ENCODE results near the gene ABCA13.

The ABCA13 gene

GRCh38 chr7:48512892-48513291 lies 341.6 kb downstream of the ABCA13 start:
- Histone ChIP-seq H3K4me1 (no peaks in the 10 kb centered on the region), H3K27ac (no peak overlapping the region), H3K4me2 (no peak overlapping the region), H3K27me3 (no peaks in the 10 kb centered on the region), H3K36me3 (no peaks in the 10 kb centered on the region), H3K9ac (no peak overlapping the region), H3K9me3 (no peaks in the 10 kb centered on the region), H3K4me3 (no peak overlapping the region), H4K20me1 (no peaks in the 10 kb centered on the region)
- TF ChIP-seq Cebpa-rat (IDR thresholded peaks at IDR 0.05) = no peak

- Histone ChIP-seq H3K4me2 (no peak overlapping the region), H3K27ac (no peak overlapping the region), H3K4me3 (no peak overlapping the region), H3K9me3 (no peaks in the 10 kb centered on the region), H3K4me1 (no peaks in the 10 kb centered on the region), H3K36me3 (no peaks in the 10 kb centered on the region), H3K9ac (no peak overlapping the region), H4K20me1 (no peaks in the 10 kb centered on the region), H3K27me3 (no peaks in the 10 kb centered on the region)
- TF ChIP-seq Cebpa-rat (IDR thresholded peaks at IDR 0.05) = no peak
Observed at GRCh38 chr7:48515171-48515570, 343.9 kb downstream of the ABCA13 start.

GRCh38 chr7:48518092-48518491 lies 346.8 kb downstream of the ABCA13 start:
- H3K27ac ChIP-seq = no peak overlapping the region
- no peak overlapping the region for H3K4me2 ChIP-seq
- H3K9ac ChIP-seq = no peak overlapping the region
- H3K4me3 ChIP-seq = no peak overlapping the region
- H3K27me3 ChIP-seq = no peaks in the 10 kb centered on the region
- H3K4me1 ChIP-seq = no peaks in the 10 kb centered on the region
- no peaks in the 10 kb centered on the region for H4K20me1 ChIP-seq
- no peak for TF ChIP-seq Cebpa-rat (IDR thresholded peaks at IDR 0.05)
- H3K9me3 ChIP-seq = no peaks in the 10 kb centered on the region
- no peaks in the 10 kb centered on the region for H3K36me3 ChIP-seq

GRCh38 chr7:48522692-48523091 lies 351.4 kb downstream of the ABCA13 start:
- H3K4me1 ChIP-seq = no peaks in the 10 kb centered on the region
- no peak for TF ChIP-seq Cebpa-rat (IDR thresholded peaks at IDR 0.05)
- H3K36me3 ChIP-seq = no peaks in the 10 kb centered on the region
- no peak overlapping the region for H3K27ac ChIP-seq
- no peaks in the 10 kb centered on the region for H3K9me3 ChIP-seq
- no peak overlapping the region for H3K9ac ChIP-seq
- H3K27me3 ChIP-seq = no peaks in the 10 kb centered on the region
- H4K20me1 ChIP-seq = no peaks in the 10 kb centered on the region
- no peak overlapping the region for H3K4me2 ChIP-seq
- no peak overlapping the region for H3K4me3 ChIP-seq

- Histone ChIP-seq H3K9me3 (no peaks in the 10 kb centered on the region), H3K27me3 (no peaks in the 10 kb centered on the region), H3K4me1 (no peaks in the 10 kb centered on the region), H3K27ac (no peak overlapping the region), H3K36me3 (no peaks in the 10 kb centered on the region), H3K9ac (no peak overlapping the region), H4K20me1 (no peaks in the 10 kb centered on the region), H3K4me3 (no peak overlapping the region), H3K4me2 (no peak overlapping the region)
- TF ChIP-seq Cebpa-rat (IDR thresholded peaks at IDR 0.05) = no peak
Observed at GRCh38 chr7:48525736-48526732, 354.8 kb downstream of the ABCA13 start.

- H3K9me3 ChIP-seq = no peaks in the 10 kb centered on the region
- TF ChIP-seq Cebpa-rat (IDR thresholded peaks at IDR 0.05) = no peak
- H3K4me1 ChIP-seq = no peaks in the 10 kb centered on the region
Observed at GRCh38 chr7:48528646-48529045, 357.4 kb downstream of the ABCA13 start.

GRCh38 chr7:48537561-48537960 lies 366.3 kb downstream of the ABCA13 start:
- Histone ChIP-seq H3K27me3 (no peaks in the 10 kb centered on the region), H3K27ac (no peak overlapping the region), H3K4me1 (no peaks in the 10 kb centered on the region), H3K9ac (no peak overlapping the region), H3K36me3 (no peaks in the 10 kb centered on the region), H4K20me1 (no peaks in the 10 kb centered on the region), H3K9me3 (peaks cover 22% of the 10 kb centered on the region), H3K4me3 (no peak overlapping the region), H3K4me2 (no peak overlapping the region)
- TF ChIP-seq Cebpa-rat (IDR thresholded peaks at IDR 0.05) = no peak

More at GRCh38 chr7:48528646-48529045, 357.4 kb downstream of the ABCA13 start:
- H3K9ac ChIP-seq = no peak overlapping the region
- no peak overlapping the region for H3K27ac ChIP-seq
- H3K4me3 ChIP-seq = no peak overlapping the region
- H3K36me3 ChIP-seq = no peaks in the 10 kb centered on the region
- no peaks in the 10 kb centered on the region for H3K27me3 ChIP-seq
- H4K20me1 ChIP-seq = no peaks in the 10 kb centered on the region
- no peak overlapping the region for H3K4me2 ChIP-seq

GRCh38 chr7:48540746-48541145 lies 369.5 kb downstream of the ABCA13 start:
- Histone ChIP-seq H3K4me2 (no peak overlapping the region), H3K36me3 (no peaks in the 10 kb centered on the region), H4K20me1 (no peaks in the 10 kb centered on the region), H3K9ac (no peak overlapping the region), H3K9me3 (peaks cover 12% of the 10 kb centered on the region), H3K4me3 (no peak overlapping the region), H3K27me3 (no peaks in the 10 kb centered on the region), H3K27ac (no peak overlapping the region), H3K4me1 (no peaks in the 10 kb centered on the region)
- TF ChIP-seq Cebpa-rat (IDR thresholded peaks at IDR 0.05) = no peak

- Histone ChIP-seq H3K9ac (no peak overlapping the region), H3K36me3 (no peaks in the 10 kb centered on the region)
- no peak for TF ChIP-seq Cebpa-rat (IDR thresholded peaks at IDR 0.05)
Observed at GRCh38 chr7:48548667-48549066, 377.4 kb downstream of the ABCA13 start.

GRCh38 chr7:48551652-48552051 lies 380.4 kb downstream of the ABCA13 start:
- no peaks in the 10 kb centered on the region for H3K36me3 ChIP-seq
- no peak overlapping the region for H3K4me2 ChIP-seq
- no peak overlapping the region for H3K27ac ChIP-seq
- H3K9ac ChIP-seq = no peak overlapping the region
- no peak for TF ChIP-seq Cebpa-rat (IDR thresholded peaks at IDR 0.05)
- no peaks in the 10 kb centered on the region for H4K20me1 ChIP-seq
- H3K4me3 ChIP-seq = no peak overlapping the region
- no peaks in the 10 kb centered on the region for H3K4me1 ChIP-seq
- H3K9me3 ChIP-seq = no peaks in the 10 kb centered on the region; the same call in 1 of the 2 replicates
- H3K27me3 ChIP-seq = no peaks in the 10 kb centered on the region

More at GRCh38 chr7:48548667-48549066, 377.4 kb downstream of the ABCA13 start:
- Histone ChIP-seq H3K4me3 (no peak overlapping the region), H4K20me1 (no peaks in the 10 kb centered on the region), H3K27ac (no peak overlapping the region), H3K4me2 (no peak overlapping the region), H3K27me3 (no peaks in the 10 kb centered on the region), H3K4me1 (no peaks in the 10 kb centered on the region), H3K9me3 (no peaks in the 10 kb centered on the region)
